Glutamatergic neuron (in vitro differentiated cells): ENCODE measurements around the gene DNM3. TPM values are rescaled to one million over a fixed set of nuclear protein-coding genes. Genes with fewer than 3 reads are reported as not detected.
A peak's percentile ranks its signal among the peaks of the same experiment; 100 is the strongest.

ENCODE experiments used
- DNase-seq: peaks from one replicate; pipeline ENCODE4 v3.0.0; 2022
- H3K27ac Mint-ChIP-seq: one replicate; pipeline ENCODE4 v1.8.0; 2020; ENCODE audit warnings: mild to moderate bottlenecking, mixed read lengths, inconsistent platforms; ENCODE audit not compliant: unreplicated experiment
- H3K27me3 Mint-ChIP-seq: one replicate; pipeline ENCODE4 v1.8.0; 2020; ENCODE audit warnings: mild to moderate bottlenecking, moderate library complexity, mixed read lengths, inconsistent platforms; ENCODE audit not compliant: unreplicated experiment
- H3K36me3 Mint-ChIP-seq: one replicate; pipeline ENCODE4 v1.8.0; 2020; ENCODE audit warnings: mild to moderate bottlenecking, mixed read lengths, inconsistent platforms; ENCODE audit not compliant: unreplicated experiment
- H3K4me1 Mint-ChIP-seq: one replicate; pipeline ENCODE4 v1.8.0; 2020; ENCODE audit warnings: mild to moderate bottlenecking, low read depth, mixed read lengths, inconsistent platforms; ENCODE audit not compliant: unreplicated experiment
- H3K4me3 Mint-ChIP-seq: one replicate; pipeline ENCODE4 v1.8.0; 2020; ENCODE audit warnings: mild to moderate bottlenecking, mixed read lengths, inconsistent platforms; ENCODE audit not compliant: unreplicated experiment
- H3K9me3 Mint-ChIP-seq: one replicate; pipeline ENCODE4 v1.8.0; 2020; ENCODE audit warnings: mild to moderate bottlenecking, moderate library complexity, mixed read lengths, inconsistent platforms; ENCODE audit not compliant: unreplicated experiment
- CTCF ChIP-seq: fragments of 200-600 bp; sonication (generic); IDR thresholded peaks from one replicate; pipeline ENCODE4 v1.5.0; 2021; ENCODE audit not compliant: partially characterized antibody, unreplicated experiment
- total RNA-seq: library from RNA; stranded (reverse); fragmentation: NEBNext Ultra II Directional; extraction: Animal tissue kit (Norgen Biotek cat#: 25700); gene quantifications from one replicate; pipeline ENCODE4 v1.2.1, GENCODE V29; 2021; ENCODE audit not compliant: unreplicated experiment

DNM3 gene
- total RNA-seq, 1 donor from 2014 or later, result 11.4 TPM

DNA sequence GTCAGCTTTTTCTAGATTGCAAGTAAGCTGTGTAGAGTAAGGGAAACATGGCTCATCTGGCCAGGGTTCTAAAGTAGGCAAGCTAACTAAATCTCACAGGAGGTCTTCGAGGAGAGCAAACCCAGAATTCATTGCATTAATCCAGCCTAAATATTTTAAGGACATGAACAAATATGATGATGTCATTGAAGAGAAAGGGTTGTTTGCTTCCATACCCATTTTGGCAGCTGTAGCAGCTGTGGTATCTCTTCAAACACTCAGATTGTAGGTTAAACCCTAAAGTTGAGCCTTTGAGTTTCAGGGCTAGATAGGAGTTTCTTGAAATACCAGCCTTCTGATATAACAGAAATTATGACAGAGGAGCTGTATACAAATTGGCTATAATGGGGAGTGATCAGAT, 378.7 kb downstream of the DNM3 start:
- TF ChIP-seq CTCF, result no peak
- Mint-ChIP-seq H3K27ac (peak overlapping the region; percentile 24), H3K4me3 (peak overlapping the region; percentile 9), H3K4me1 (peaks cover 14% of the 10 kb centered on the region), H3K9me3 (peaks cover 4% of the 10 kb centered on the region), H3K36me3 (no peaks in the 10 kb centered on the region), H3K27me3 (no peaks in the 10 kb centered on the region)
- no peak for DNase-seq

- peak overlapping the region; percentile 9 for H3K4me3 Mint-ChIP-seq
- no peaks in the 10 kb centered on the region for H3K36me3 Mint-ChIP-seq
- no peaks in the 10 kb centered on the region for H3K27me3 Mint-ChIP-seq
- H3K9me3 Mint-ChIP-seq, result peaks cover 4% of the 10 kb centered on the region
- H3K27ac Mint-ChIP-seq, result peak overlapping the region; percentile 24
- TF ChIP-seq CTCF, result no peak
- peaks cover 14% of the 10 kb centered on the region for H3K4me1 Mint-ChIP-seq
- DNase-seq, result no peak
Observed at GRCh38 chr1:172220376-172220775, 379.1 kb downstream of the DNM3 start.

- TF ChIP-seq CTCF, result no peak
- Mint-ChIP-seq H3K4me1 (peaks cover 14% of the 10 kb centered on the region), H3K36me3 (no peaks in the 10 kb centered on the region), H3K9me3 (peaks cover 4% of the 10 kb centered on the region), H3K27ac (no peak overlapping the region), H3K27me3 (no peaks in the 10 kb centered on the region), H3K4me3 (no peak overlapping the region)
- no peak for DNase-seq
Observed at GRCh38 chr1:172221436-172221835, 380.1 kb downstream of the DNM3 start.

DNA sequence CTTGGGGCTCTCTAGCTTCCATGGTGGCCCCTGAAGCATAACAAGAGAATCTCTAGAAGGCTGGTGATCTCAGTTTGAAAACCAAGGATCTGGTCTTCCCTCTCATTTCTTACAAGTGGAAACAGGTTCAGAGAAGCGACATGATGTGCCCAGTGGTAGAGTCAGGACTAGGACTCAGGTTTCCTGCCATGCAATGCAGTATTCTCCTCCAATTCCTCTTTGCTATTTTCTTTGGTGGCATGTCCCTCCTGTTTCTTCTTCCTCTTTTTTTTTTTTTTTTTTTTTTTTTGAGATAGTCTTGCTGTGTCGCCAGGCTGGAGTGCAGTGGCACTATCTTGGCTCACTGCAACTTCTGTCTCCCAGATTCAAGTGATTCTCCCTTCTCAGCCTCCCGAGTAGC, 383.6 kb downstream of the DNM3 start:
- no peak for DNase-seq
- Mint-ChIP-seq H3K9me3 (peaks cover 4% of the 10 kb centered on the region), H3K27ac (no peak overlapping the region), H3K27me3 (no peaks in the 10 kb centered on the region), H3K36me3 (no peaks in the 10 kb centered on the region), H3K4me1 (peaks cover 11% of the 10 kb centered on the region), H3K4me3 (no peak overlapping the region)
- no peak for TF ChIP-seq CTCF

DNA sequence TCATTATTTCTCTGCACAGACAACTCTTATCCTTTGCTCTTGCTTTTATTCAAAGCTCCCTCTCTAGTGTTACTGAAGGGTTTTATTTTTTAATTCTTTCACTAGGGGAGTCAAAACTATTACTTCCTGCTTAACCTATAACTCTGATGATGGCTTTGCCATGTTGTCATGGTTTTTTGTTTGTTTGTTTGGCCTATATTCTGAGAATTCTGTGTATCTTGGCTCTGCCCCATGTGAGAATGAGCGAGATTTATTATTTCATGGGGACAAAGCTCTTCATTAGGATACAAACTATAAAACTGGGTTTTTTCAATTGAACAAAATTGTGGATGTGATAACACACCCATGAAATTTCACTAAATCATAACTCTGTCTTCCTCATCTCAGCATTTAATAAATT, 388.6 kb downstream of the DNM3 start:
- Mint-ChIP-seq H3K4me3 (no peak overlapping the region), H3K27me3 (no peaks in the 10 kb centered on the region), H3K36me3 (no peaks in the 10 kb centered on the region), H3K27ac (no peak overlapping the region), H3K4me1 (no peaks in the 10 kb centered on the region), H3K9me3 (peaks cover 2% of the 10 kb centered on the region)
- DNase-seq, result no peak
- TF ChIP-seq CTCF, result no peak
